GM12891 (cell line): ENCODE data around the gene LUM.

Source experiments
- POLR2A ChIP-seq: IDR thresholded peaks from 2 replicates; pipeline ENCODE4 v1.6.1; 2011; ENCODE audit warnings: low read depth, low read length, control low read depth
- POLR2AphosphoS5 ChIP-seq: IDR thresholded peaks from 2 replicates; pipeline ENCODE4 v1.6.1; 2011; ENCODE audit warnings: low read depth, low read length, control low read depth
- TAF1 ChIP-seq: IDR thresholded peaks from 2 replicates; pipeline ENCODE4 v1.6.1; 2011; ENCODE audit warnings: low read depth, low read length, control low read depth

DNA sequence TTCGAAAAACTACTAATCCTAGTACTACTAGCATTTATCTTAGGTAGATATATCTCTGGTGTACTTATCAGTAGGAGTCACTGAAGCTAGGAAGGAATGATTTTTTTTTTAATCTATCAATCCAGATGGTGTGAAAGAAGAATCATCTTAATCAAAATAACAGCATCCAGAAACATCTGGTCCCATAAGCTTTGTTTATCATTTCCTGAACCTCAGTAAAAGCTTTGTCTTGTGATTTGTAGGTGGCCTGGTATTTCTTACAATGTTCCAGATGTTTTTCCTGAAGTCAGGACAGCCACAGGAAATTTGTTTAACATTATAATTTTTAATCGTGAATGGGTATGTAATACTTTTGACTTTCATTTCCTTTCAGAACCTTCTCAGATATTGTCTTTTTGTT lies 28.0 kb upstream of the LUM start:
- TF ChIP-seq TAF1 (no peak), POLR2AphosphoS5 (no peak), POLR2A (no peak)
